Psoas muscle (tissue), 8 donors: ENCODE results near the gene OTUB2. TPM values are rescaled to one million over a fixed set of nuclear protein-coding genes. Genes with fewer than 3 reads are reported as not detected.
A peak's percentile ranks its signal among the peaks of the same experiment; 100 is the strongest.

Experiments used
- ATAC-seq, 4 donors: fragments of 200-7000 bp; cut with Tn5 transposase; one replicate each; pipeline ENCODE4 v1.9.1; 2020; ENCODE audit warnings: moderate library complexity in 3 of 4, mild to moderate bottlenecking in 2 of 4
- DNase-seq, 2 donors: peaks; one replicate each; pipeline ENCODE4 v3.0.0-alpha.2; 2020
- H3K27ac ChIP-seq: fragments of 200-600 bp; one replicate; pipeline ENCODE4 v1.8.0; 2022
- H3K27me3 ChIP-seq, 3 donors: fragments of 200-600 bp in 1 of 3; one replicate each; pipeline versions ENCODE4 v1.6.1 to v1.8.0; 2013 to 2022; ENCODE audit warnings: low read length in 2 of 3, mild to moderate bottlenecking in 2 of 3, moderate library complexity in 1 of 3; ENCODE audit not compliant: insufficient read depth in 3 of 3
- H3K36me3 ChIP-seq, 2 donors: fragments of 200-600 bp in 1 of 2; one replicate each; pipeline versions ENCODE4 v1.6.1 to v1.8.0; 2013 to 2022; ENCODE audit warnings: low read depth in 1 of 2, mild to moderate bottlenecking in 1 of 2, moderate library complexity in 1 of 2; ENCODE audit not compliant: insufficient read depth in 1 of 2
- H3K4me1 ChIP-seq: fragments of 200-600 bp; one replicate; pipeline ENCODE4 v1.8.0; 2022
- H3K4me3 ChIP-seq: fragments of 200-600 bp; one replicate; pipeline ENCODE4 v1.8.0; 2022; ENCODE audit warnings: mild to moderate bottlenecking
- H3K9me3 ChIP-seq: fragments of 200-600 bp; one replicate; pipeline ENCODE4 v1.8.0; 2022
- CTCF ChIP-seq: fragments of 200-600 bp; IDR thresholded peaks from one replicate; pipeline ENCODE4 v1.8.0; 2022; ENCODE audit warnings: antibody characterized with exemption
- WGBS, 3 donors: extraction: QIAGEN DNeasy Blood & Tissue Kit; methylation state at CpG; one replicate each; pipeline versions ENCODE4 v1.1.6 to v1.1.7; 2013; 5-methylcytosine and 5-hydroxymethylcytosine counted together
- intact Hi-C, 2 donors: fragments of 100-400 bp; cut with DNase I; formaldehyde crosslinking; loops; one replicate each; pipeline versions ENCODE4 v1.11.0 to v1.14.2; 2022
- polyA plus RNA-seq, 3 donors: library from polyadenylated mRNA; stranded (reverse); fragments of 200-250 nt; gene quantifications; one replicate each; pipeline ENCODE4 v1.2.3, GENCODE V29; 2013
- total RNA-seq, 4 donors: library from RNA; stranded (reverse); fragmentation: NEBNext Ultra II Directional in 2 of 4; extraction: Animal tissue kit (Norgen Biotek cat#: 25700) in 2 of 4; gene quantifications; one replicate each; pipeline versions ENCODE4 v1.2.1 to v1.2.4, GENCODE V29; 2021 to 2023
- donor health status: healthy with polysubstance abuse.
- donor health status: DM: no; HTN: no; CAD: no; lungs with moderate emphysema.
- donor health status: Bipolar disorder and iron deficiency.
- donor health status: healthy.
- donor health status: DM: yes; HTN: yes; CAD: no.
- donor health status: DM: no; HTN: no; CAD: no.
- donor health status: DM: no; HTN: no; CAD: no.
- donor health status: DM: yes; HTN: yes; CAD: no.

The OTUB2 gene
- total and polyA plus RNA-seq, 7 donors: 0.04 to 0.96 (median 0.09) TPM

GRCh38 chr14:94080621-94081385 lies 54.7 kb downstream of the OTUB2 start, which contains the start of the genes DDX24 and IFI27L1:
Gene DDX24, minus strand, starts transcription at chr14:94081202. Its CDS starts 1,460 bp downstream, at chr14:94079742.
Gene IFI27L1, plus strand, starts transcription at chr14:94081310. Its CDS starts 15,628 bp downstream, at chr14:94096938.
- peak within 1 kb of the TSS; percentile 98 for H3K27ac ChIP-seq
- ATAC-seq (peak; percentile 99 to 100 (median 100)), DNase-seq (peak; percentile 97 to 99)
- peak within 1 kb of the TSS; percentile 87 for H3K4me3 ChIP-seq
- TF ChIP-seq CTCF: no peak
- WGBS, 3 donors: 0 to 1% (median 0%) methylated on average over 65 to 77 of the region's 77 CpGs
- H3K36me3 ChIP-seq: peaks cover 0 to 28% of the 10 kb centered on the region in 2 donors
- intact Hi-C loops: loop anchor here in 1 of 2 donors (5.0 kb wide), 1 partner anchor 56 kb away; no protein-coding TSS in a partner anchor
- H3K9me3 ChIP-seq: no peaks in the 10 kb centered on the region
- H3K27me3 ChIP-seq: no peaks in the 10 kb centered on the region
- H3K4me1 ChIP-seq: peaks cover 48% of the 10 kb centered on the region

GRCh38 chr14:94081386-94081820 lies 55.3 kb downstream of the OTUB2 start:
- DNase-seq (no peak), ATAC-seq (peak in 1 of 4 donors; percentile 17)
- WGBS, 3 donors: 1 to 2% (median 1%) methylated on average over 19 of the region's 19 CpGs
- Histone ChIP-seq H3K4me1 (peaks cover 44% of the 10 kb centered on the region), H3K4me3 (peak overlapping the region; percentile 87), H3K27ac (peak overlapping the region; percentile 98), H3K27me3 (no peaks in the 10 kb centered on the region), H3K36me3 (peaks cover 0 to 28% of the 10 kb centered on the region in 2 donors), H3K9me3 (no peaks in the 10 kb centered on the region)
- intact Hi-C loops: loop anchor here in 1 of 2 donors (5.0 kb wide), 1 partner anchor 56 kb away; no protein-coding TSS in a partner anchor
- no peak for TF ChIP-seq CTCF

GRCh38 chr14:94087891-94088290 lies 61.8 kb downstream of the OTUB2 start:
- DNase-seq: no peak
- Histone ChIP-seq H3K9me3 (no peaks in the 10 kb centered on the region), H3K36me3 (no peaks in the 10 kb centered on the region), H3K4me1 (no peaks in the 10 kb centered on the region), H3K27me3 (no peaks in the 10 kb centered on the region), H3K4me3 (no peak overlapping the region), H3K27ac (no peak overlapping the region)
- WGBS, 3 donors: 72 to 96% (median 74%) methylated on average over 4 of the region's 4 CpGs
- no peak for TF ChIP-seq CTCF
- ATAC-seq: no peak
- intact Hi-C loops: no loop called here

GRCh38 chr14:94088516-94088915 lies 62.4 kb downstream of the OTUB2 start:
- no peak overlapping the region for H3K4me3 ChIP-seq
- no peaks in the 10 kb centered on the region for H3K36me3 ChIP-seq
- H3K9me3 ChIP-seq: no peaks in the 10 kb centered on the region
- H3K27ac ChIP-seq: no peak overlapping the region
- ATAC-seq (no peak), DNase-seq (no peak)
- no peak for TF ChIP-seq CTCF
- intact Hi-C loops: no loop called here
- H3K27me3 ChIP-seq: no peaks in the 10 kb centered on the region
- 85 to 89% (median 87%) methylated on average over 5 of the region's 5 CpGs for WGBS, 3 donors
- H3K4me1 ChIP-seq: no peaks in the 10 kb centered on the region
